ENCODE data around the gene ZNF860.

DNA sequence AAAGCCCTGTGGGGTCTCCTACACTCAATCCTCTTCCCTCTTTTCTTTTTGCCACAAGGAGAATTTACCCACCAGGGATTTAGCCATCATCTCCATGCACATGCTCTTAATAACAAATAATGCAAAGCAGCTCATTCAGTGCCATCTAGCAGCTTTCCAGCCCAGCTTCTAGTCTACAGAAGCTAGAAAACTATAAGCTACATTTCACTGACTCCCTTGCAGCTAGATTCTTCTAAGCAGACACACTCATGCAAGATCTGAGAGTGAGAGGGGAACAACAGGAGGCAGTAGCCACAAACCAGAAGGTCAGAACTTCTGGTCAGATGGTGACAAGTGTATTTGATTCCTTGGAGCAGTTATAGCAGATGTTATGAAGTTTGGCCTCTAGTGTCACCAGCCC is 26.0 kb upstream of the ZNF860 start:
- TF ChIP-seq POLR2A (IDR thresholded peaks at IDR 0.05) (no peak), CTCF (IDR thresholded peaks at IDR 0.05) (no peak)
